SK-N-SH (cell line): ENCODE measurements around the gene CCL22. TPM values are rescaled to one million over a fixed set of nuclear protein-coding genes. Genes with fewer than 3 reads are reported as not detected.

ENCODE experiments used
- CTCF ChIA-PET: fragments of 300-600, 350-600 bp; formaldehyde crosslinking; extraction: SDS; loops from one replicate; lab custom pipeline; 2021; lab: Yijun Ruan, JAX
- POLR2A ChIA-PET: fragments of 350-600 bp; sonication (Branson Sonifier 250); formaldehyde crosslinking; extraction: SDS; loops from one replicate; lab custom pipeline; 2020; ENCODE audit warnings: antibody characterized with exemption, inconsistent platforms; lab: Yijun Ruan, JAX
- DNase-seq: peaks from one replicate; pipeline ENCODE4 v3.0.0; 2012
- H2AFZ ChIP-seq: fragments of 200-600 bp; sonication (generic); 2 replicates; pipeline ENCODE4 v1.8.1; 2016; ENCODE audit warnings: antibody characterized with exemption, mild to moderate bottlenecking, low read depth
- H3F3A ChIP-seq: fragments of 200-600 bp; sonication (generic); replicated peaks from 2 replicates; pipeline ENCODE3; 2016; ENCODE audit warnings: antibody characterized with exemption, mild to moderate bottlenecking; ENCODE audit not compliant: insufficient read depth
- H3K27ac ChIP-seq, 2 experiments: fragments of 200-500 bp in 1 of 2; fragments of 200-600 bp in 1 of 2; sonication (Bioruptor generic) in 1 of 2; sonication (generic), shearing (Covaris generic) in 1 of 2; 2 replicates each; pipeline versions ENCODE4 v1.5.1 to v1.6.1; 2014 to 2016; ENCODE audit warnings: low read depth in 2 of 2, inconsistent platforms in 1 of 2, low read length in 1 of 2, mild to moderate bottlenecking in 1 of 2, mixed read lengths in 1 of 2
- H3K27me3 ChIP-seq: fragments of 200-600 bp; sonication (generic), shearing (Covaris generic); 2 replicates; pipeline ENCODE4 v1.6.1; 2016; ENCODE audit warnings: mixed run types; ENCODE audit not compliant: insufficient read depth
- H3K36me3 ChIP-seq, 2 experiments: fragments of 200-500 bp in 1 of 2; fragments of 200-600 bp in 1 of 2; sonication (Bioruptor generic) in 1 of 2; sonication (generic) in 1 of 2; replicated peaks in 1 of 2; 2 replicates each; pipeline versions ENCODE3 to v1.5.1; 2014 to 2016; ENCODE audit warnings: low read length in 1 of 2, mild to moderate bottlenecking in 1 of 2; ENCODE audit not compliant: insufficient read depth in 2 of 2, control insufficient read depth in 1 of 2
- H3K4me1 ChIP-seq, 2 experiments: fragments of 200-500 bp in 1 of 2; fragments of 200-600 bp in 1 of 2; sonication (Bioruptor generic) in 1 of 2; sonication (generic), shearing (Covaris generic) in 1 of 2; 2 replicates each; pipeline versions ENCODE4 v1.5.1 to v1.6.1; 2014 to 2016; ENCODE audit warnings: low read depth in 1 of 2, low read length in 1 of 2, mixed run types in 1 of 2; ENCODE audit not compliant: insufficient read depth in 2 of 2, control insufficient read depth in 1 of 2
- H3K4me2 ChIP-seq: fragments of 200-600 bp; sonication (generic), shearing (Covaris generic); 2 replicates; pipeline ENCODE4 v1.6.1; 2017; ENCODE audit warnings: mixed run types
- H3K4me3 ChIP-seq, 2 experiments: fragments of 200-500 bp in 1 of 2; fragments of 200-600 bp in 1 of 2; sonication (Bioruptor generic) in 1 of 2; sonication (generic), shearing (Covaris generic) in 1 of 2; 2 replicates each; pipeline versions ENCODE4 v1.5.1 to v1.8.1; 2014 to 2016; ENCODE audit warnings: low read depth in 2 of 2, inconsistent platforms in 1 of 2, low read length in 1 of 2, mild to moderate bottlenecking in 1 of 2, mixed read lengths in 1 of 2, moderate library complexity in 1 of 2
- H3K79me2 ChIP-seq: fragments of 200-600 bp; sonication (generic); 2 replicates; pipeline ENCODE4 v1.8.1; 2017; ENCODE audit warnings: mild to moderate bottlenecking; ENCODE audit not compliant: insufficient read depth
- H3K9ac ChIP-seq: fragments of 200-600 bp; sonication (generic); 2 replicates; pipeline ENCODE4 v1.6.1; 2017; ENCODE audit warnings: mixed run types
- H3K9me2 ChIP-seq: fragments of 200-600 bp; sonication (generic); 2 replicates; pipeline ENCODE4 v1.6.1; 2017; ENCODE audit warnings: mixed run types
- H3K9me3 ChIP-seq: fragments of 200-600 bp; sonication (generic); 2 replicates; pipeline ENCODE4 v1.6.1; 2017; ENCODE audit warnings: mixed run types, mild to moderate bottlenecking, moderate library complexity
- H4K20me1 ChIP-seq: fragments of 200-600 bp; sonication (generic); 2 replicates; pipeline ENCODE4 v1.6.1; 2017; ENCODE audit warnings: mild to moderate bottlenecking, mixed run types; ENCODE audit not compliant: insufficient read depth
- ELF1 ChIP-seq: IDR thresholded peaks from 2 replicates; pipeline ENCODE4 v1.4.0; 2012
- EP300 ChIP-seq, 2 experiments: IDR thresholded peaks; 2 replicates each; pipeline versions ENCODE4 v1.4.0 to v1.6.1; 2012; ENCODE audit warnings: borderline replicate concordance in 1 of 2, low read depth in 1 of 2, low read length in 1 of 2
- FOSL2 ChIP-seq: IDR thresholded peaks from 2 replicates; pipeline ENCODE4 v1.4.0; 2012; ENCODE audit warnings: low read depth, mild to moderate bottlenecking, moderate library complexity, borderline replicate concordance
- FOXJ3 ChIP-seq: sonication (generic); formaldehyde crosslinking; IDR thresholded peaks from 2 replicates; pipeline ENCODE4 v1.5.1; 2020; ENCODE audit warnings: mild to moderate bottlenecking, missing genetic modification reagents
- GATA2 ChIP-seq: sonication (generic); formaldehyde crosslinking; IDR thresholded peaks from 2 replicates; pipeline ENCODE4 v1.5.0; 2020; ENCODE audit warnings: mild to moderate bottlenecking, missing genetic modification reagents
- MEF2A ChIP-seq: IDR thresholded peaks from 2 replicates; pipeline ENCODE4 v1.4.0; 2012; ENCODE audit warnings: low read depth, borderline replicate concordance
- NFIC ChIP-seq: IDR thresholded peaks from 2 replicates; pipeline ENCODE4 v1.4.0; 2012; ENCODE audit warnings: borderline replicate concordance
- POLR2AphosphoS5 ChIP-seq: IDR thresholded peaks from 2 replicates; pipeline ENCODE4 v1.6.1; 2012; ENCODE audit warnings: low read depth, low read length
- RCOR1 ChIP-seq: fragments of 150-350 bp; IDR thresholded peaks from 2 replicates; pipeline ENCODE4 v1.6.1; 2017; ENCODE audit warnings: antibody characterized with exemption, low read length
- RFX5 ChIP-seq: IDR thresholded peaks from 2 replicates; pipeline ENCODE4 v1.6.1; 2012; ENCODE audit warnings: mild to moderate bottlenecking, improper control_type of control experiment, low read length
- RXRA ChIP-seq: IDR thresholded peaks from 2 replicates; pipeline ENCODE4 v1.4.0; 2012; ENCODE audit warnings: low read depth, mild to moderate bottlenecking, borderline replicate concordance
- TCF12 ChIP-seq: IDR thresholded peaks from 2 replicates; pipeline ENCODE4 v1.4.0; 2012
- TEAD4 ChIP-seq: IDR thresholded peaks from 2 replicates; pipeline ENCODE4 v1.4.0; 2012; ENCODE audit warnings: mild to moderate bottlenecking, borderline replicate concordance; ENCODE audit not compliant: insufficient read depth
- YY1 ChIP-seq: IDR thresholded peaks from 2 replicates; pipeline ENCODE4 v1.4.0; 2012; ENCODE audit warnings: low read depth, mild to moderate bottlenecking
- WGBS: methylation state at CpG from one replicate; pipeline ENCODE4 v1.1.6; 2017; ENCODE audit warnings: low lambda C conversion rate; 5-methylcytosine and 5-hydroxymethylcytosine counted together
- polyA plus RNA-seq, 3 experiments: library from polyadenylated mRNA; depleted of rRNA; stranded (reverse); fragments of >200 nt; gene quantifications; 2 replicates each; pipeline ENCODE4 v1.2.3, GENCODE V29; 2012
- TF ChIP-seq, protein P1 (sequence below): IDR thresholded peaks from 2 replicates; pipeline ENCODE4 v1.4.0; 2012; ENCODE audit warnings: low read depth
- TF ChIP-seq, protein P2 (sequence below): IDR thresholded peaks from 2 replicates; pipeline ENCODE4 v1.6.1; 2012; ENCODE audit warnings: mild to moderate bottlenecking, low read depth, low read length, moderate library complexity
- TF ChIP-seq, protein P3 (sequence below): fragments of 150-350 bp; IDR thresholded peaks from 2 replicates; pipeline ENCODE4 v1.6.1; 2016; ENCODE audit warnings: mild to moderate bottlenecking, low read depth, low read length
- TF ChIP-seq, protein P4 (sequence below): IDR thresholded peaks from 2 replicates; pipeline ENCODE4; 2012

Gene CCL22
- polyA plus RNA-seq, 1 of the 3 experiments (the other 2 are of a cell fraction): not detected

DNA sequence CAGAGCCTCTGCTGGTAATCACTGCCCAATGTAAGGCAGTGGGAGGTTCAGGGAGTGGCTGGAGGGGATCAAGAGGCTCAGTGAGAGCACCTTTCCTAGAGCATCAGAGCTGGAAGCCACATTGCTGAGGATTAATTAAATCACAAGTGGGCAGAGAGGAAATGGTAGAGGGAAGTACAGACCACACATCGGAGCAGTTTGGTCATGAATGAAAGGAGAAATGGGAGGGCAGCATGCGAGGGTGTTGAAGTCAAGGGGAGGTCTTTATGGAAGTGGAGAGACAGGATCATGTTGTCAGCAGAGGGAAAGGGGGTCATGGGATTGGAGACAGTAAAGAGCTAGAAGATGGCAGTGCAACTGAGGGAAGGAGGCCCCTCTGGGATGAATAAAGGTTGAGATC is 48.3 kb downstream of the CCL22 start:
- H3K36me3 ChIP-seq: no peaks in the 10 kb centered on the region
- CTCF ChIA-PET: interaction anchor here (1.0 to 3.2 kb wide), 2 partner anchors 10 to 12 kb away, joined by 3 to 15 read pairs; no protein-coding TSS in a partner anchor
- WGBS: 55% methylated on average over 2 of the region's 2 CpGs
- POLR2A ChIA-PET: no interaction called here
- H2AFZ ChIP-seq: no peak overlapping the region
- no peaks in the 10 kb centered on the region for H3K27me3 ChIP-seq
- peaks cover 0 to 20% of the 10 kb centered on the region in 2 experiments; a peak in 1 of 4 replicates for H3K4me1 ChIP-seq
- H3F3A ChIP-seq: no peaks in the 10 kb centered on the region
- H3K9ac ChIP-seq: no peak overlapping the region
- H3K9me2 ChIP-seq: no peaks in the 10 kb centered on the region
- H3K27ac ChIP-seq: no peak overlapping the region
- H4K20me1 ChIP-seq: no peaks in the 10 kb centered on the region
- no peaks in the 10 kb centered on the region for H3K9me3 ChIP-seq
- TF ChIP-seq FOXJ3 (CRISPR knock-in tag): no peak
- no peak for TF ChIP-seq TEAD4
- TF ChIP-seq, protein P1, sequence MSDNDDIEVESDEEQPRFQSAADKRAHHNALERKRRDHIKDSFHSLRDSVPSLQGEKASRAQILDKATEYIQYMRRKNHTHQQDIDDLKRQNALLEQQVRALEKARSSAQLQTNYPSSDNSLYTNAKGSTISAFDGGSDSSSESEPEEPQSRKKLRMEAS: no peak
- no peak for TF ChIP-seq GATA2
- TF ChIP-seq EP300 (IDR thresholded peaks at IDR 0.05; ENCODE audit: borderline replicate concordance in 1 of 2, low read depth in 1 of 2, low read length in 1 of 2): no peak
- TF ChIP-seq MEF2A: no peak
- no peak for TF ChIP-seq ELF1
- TF ChIP-seq TCF12: no peak
- TF ChIP-seq, protein P2, sequence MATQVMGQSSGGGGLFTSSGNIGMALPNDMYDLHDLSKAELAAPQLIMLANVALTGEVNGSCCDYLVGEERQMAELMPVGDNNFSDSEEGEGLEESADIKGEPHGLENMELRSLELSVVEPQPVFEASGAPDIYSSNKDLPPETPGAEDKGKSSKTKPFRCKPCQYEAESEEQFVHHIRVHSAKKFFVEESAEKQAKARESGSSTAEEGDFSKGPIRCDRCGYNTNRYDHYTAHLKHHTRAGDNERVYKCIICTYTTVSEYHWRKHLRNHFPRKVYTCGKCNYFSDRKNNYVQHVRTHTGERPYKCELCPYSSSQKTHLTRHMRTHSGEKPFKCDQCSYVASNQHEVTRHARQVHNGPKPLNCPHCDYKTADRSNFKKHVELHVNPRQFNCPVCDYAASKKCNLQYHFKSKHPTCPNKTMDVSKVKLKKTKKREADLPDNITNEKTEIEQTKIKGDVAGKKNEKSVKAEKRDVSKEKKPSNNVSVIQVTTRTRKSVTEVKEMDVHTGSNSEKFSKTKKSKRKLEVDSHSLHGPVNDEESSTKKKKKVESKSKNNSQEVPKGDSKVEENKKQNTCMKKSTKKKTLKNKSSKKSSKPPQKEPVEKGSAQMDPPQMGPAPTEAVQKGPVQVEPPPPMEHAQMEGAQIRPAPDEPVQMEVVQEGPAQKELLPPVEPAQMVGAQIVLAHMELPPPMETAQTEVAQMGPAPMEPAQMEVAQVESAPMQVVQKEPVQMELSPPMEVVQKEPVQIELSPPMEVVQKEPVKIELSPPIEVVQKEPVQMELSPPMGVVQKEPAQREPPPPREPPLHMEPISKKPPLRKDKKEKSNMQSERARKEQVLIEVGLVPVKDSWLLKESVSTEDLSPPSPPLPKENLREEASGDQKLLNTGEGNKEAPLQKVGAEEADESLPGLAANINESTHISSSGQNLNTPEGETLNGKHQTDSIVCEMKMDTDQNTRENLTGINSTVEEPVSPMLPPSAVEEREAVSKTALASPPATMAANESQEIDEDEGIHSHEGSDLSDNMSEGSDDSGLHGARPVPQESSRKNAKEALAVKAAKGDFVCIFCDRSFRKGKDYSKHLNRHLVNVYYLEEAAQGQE: no peak
- no peak for TF ChIP-seq POLR2AphosphoS5
- TF ChIP-seq, all 33 proteins: peak for 0
- no peak for DNase-seq
- Histone ChIP-seq H3K4me2 (no peak overlapping the region), H3K4me3 (no peak overlapping the region), H3K79me2 (no peaks in the 10 kb centered on the region)

DNA sequence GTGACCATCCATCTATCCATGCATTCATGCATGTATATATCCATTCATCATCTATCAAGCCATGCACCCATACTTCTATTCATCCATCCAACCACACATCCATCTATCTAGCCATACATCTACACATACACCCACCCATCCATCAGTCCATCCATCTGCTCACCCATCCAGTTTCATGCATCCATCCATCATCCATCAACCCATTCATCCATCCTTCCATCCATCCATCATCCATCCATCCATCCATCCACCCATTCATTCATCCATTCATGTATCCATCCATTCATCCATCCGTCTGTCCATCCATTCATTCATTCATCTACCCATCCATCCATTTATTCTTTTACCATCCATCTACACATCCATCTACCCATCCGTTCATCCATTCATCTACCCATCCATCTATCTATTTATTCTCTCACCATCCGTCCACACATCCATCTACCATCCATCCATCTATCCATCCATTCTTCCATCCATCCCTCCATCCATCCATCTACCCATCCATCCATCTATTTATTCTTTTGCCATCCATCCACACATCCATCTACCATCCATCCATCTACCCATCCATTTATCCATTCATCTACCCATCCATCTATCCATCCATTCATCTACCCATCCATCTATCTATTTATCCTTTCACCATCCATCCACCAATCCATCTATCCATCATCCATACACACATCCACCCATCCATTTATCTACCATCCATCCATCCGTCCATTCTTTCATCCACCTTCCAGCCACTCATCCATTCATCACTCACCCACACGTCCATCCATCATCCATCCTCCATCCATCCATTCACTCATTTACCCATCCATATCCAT is 49.2 kb downstream of the CCL22 start:
- no peak overlapping the region for H3K27ac ChIP-seq
- no peaks in the 10 kb centered on the region for H3K27me3 ChIP-seq

More for the DNA sequence above, 49.2 kb downstream of the CCL22 start:
- Histone ChIP-seq H4K20me1 (no peaks in the 10 kb centered on the region), H3K9ac (no peak overlapping the region), H3K79me2 (no peaks in the 10 kb centered on the region), H2AFZ (no peak overlapping the region), H3K36me3 (no peaks in the 10 kb centered on the region), H3F3A (no peaks in the 10 kb centered on the region), H3K9me2 (no peaks in the 10 kb centered on the region), H3K4me3 (no peak overlapping the region), H3K4me1 (peaks cover 0 to 22% of the 10 kb centered on the region in 2 experiments; a peak in 1 of 4 replicates), H3K4me2 (no peak overlapping the region), H3K9me3 (no peaks in the 10 kb centered on the region)
- ChIA-PET POLR2A (no interaction called here), CTCF (interaction anchor here (17.3 kb wide), 1 partner anchor 106 kb away, joined by 544 read pairs; no protein-coding TSS in a partner anchor)
- 56% methylated on average over 5 of the region's 5 CpGs for WGBS
- no peak for DNase-seq
- TF ChIP-seq NFIC (no peak), RFX5 (no peak), YY1 (no peak), GATA2 (no peak), RCOR1 (no peak), FOSL2 (no peak), ELF1 (no peak), MEF2A (no peak), POLR2AphosphoS5 (no peak), RXRA (no peak), TEAD4 (no peak)
- TF ChIP-seq, protein P3, sequence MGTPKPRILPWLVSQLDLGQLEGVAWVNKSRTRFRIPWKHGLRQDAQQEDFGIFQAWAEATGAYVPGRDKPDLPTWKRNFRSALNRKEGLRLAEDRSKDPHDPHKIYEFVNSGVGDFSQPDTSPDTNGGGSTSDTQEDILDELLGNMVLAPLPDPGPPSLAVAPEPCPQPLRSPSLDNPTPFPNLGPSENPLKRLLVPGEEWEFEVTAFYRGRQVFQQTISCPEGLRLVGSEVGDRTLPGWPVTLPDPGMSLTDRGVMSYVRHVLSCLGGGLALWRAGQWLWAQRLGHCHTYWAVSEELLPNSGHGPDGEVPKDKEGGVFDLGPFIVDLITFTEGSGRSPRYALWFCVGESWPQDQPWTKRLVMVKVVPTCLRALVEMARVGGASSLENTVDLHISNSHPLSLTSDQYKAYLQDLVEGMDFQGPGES: no peak
- TF ChIP-seq, protein P4, sequence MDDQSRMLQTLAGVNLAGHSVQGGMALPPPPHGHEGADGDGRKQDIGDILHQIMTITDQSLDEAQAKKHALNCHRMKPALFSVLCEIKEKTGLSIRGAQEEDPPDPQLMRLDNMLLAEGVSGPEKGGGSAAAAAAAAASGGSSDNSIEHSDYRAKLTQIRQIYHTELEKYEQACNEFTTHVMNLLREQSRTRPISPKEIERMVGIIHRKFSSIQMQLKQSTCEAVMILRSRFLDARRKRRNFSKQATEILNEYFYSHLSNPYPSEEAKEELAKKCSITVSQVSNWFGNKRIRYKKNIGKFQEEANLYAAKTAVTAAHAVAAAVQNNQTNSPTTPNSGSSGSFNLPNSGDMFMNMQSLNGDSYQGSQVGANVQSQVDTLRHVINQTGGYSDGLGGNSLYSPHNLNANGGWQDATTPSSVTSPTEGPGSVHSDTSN: no peak
- TF ChIP-seq, all 33 proteins: peak for 0
